GM20000 (cell line): ENCODE results near the gene ABCF3.

Source experiments
- DNase-seq: peaks from one replicate; pipeline ENCODE4 v3.0.0; 2012; ENCODE audit warnings: low spot score
- CTCF ChIP-seq: IDR thresholded peaks from 2 replicates; pipeline ENCODE4 v1.5.1; 2012; ENCODE audit warnings: mild to moderate bottlenecking, control low read depth; ENCODE audit errors: extremely low read depth, missing control alignments

ABCF3 gene

GRCh38 chr3:184174646-184175492 is 11.1 kb upstream of the ABCF3 start, which contains the start of gene AP2M1:
TSS of gene AP2M1 (plus strand) at chr3:184174855. CDS start at chr3:184176994, 2,139 bp downstream.
- DNase-seq, result peak; percentile 98
- no peak for TF ChIP-seq CTCF

- DNase-seq, result no peak
- TF ChIP-seq CTCF, result no peak
Measured at GRCh38 chr3:184175506-184175905, 10.5 kb upstream of the ABCF3 start.

- DNase-seq, result no peak
- TF ChIP-seq CTCF, result no peak
Measured at GRCh38 chr3:184175981-184176376, 10.0 kb upstream of the ABCF3 start.

- no peak for DNase-seq
- no peak for TF ChIP-seq CTCF
Measured at GRCh38 chr3:184176377-184177330, 9.3 kb upstream of the ABCF3 start.

GRCh38 chr3:184177331-184177731 is 8.7 kb upstream of the ABCF3 start:
- DNase-seq, result no peak

GRCh38 chr3:184177767-184178306 is 8.2 kb upstream of the ABCF3 start:
- no peak for DNase-seq
- no peak for TF ChIP-seq CTCF

More at GRCh38 chr3:184177331-184177731, 8.7 kb upstream of the ABCF3 start:
- TF ChIP-seq CTCF, result no peak
